HG02852 (cell line): ENCODE data around the gene SQSTM1.

Source experiments
- ATAC-seq: cut with Tn5 transposase; IDR thresholded peaks from one replicate; pipeline ENCODE4 v1.9.1; 2021; ENCODE audit warnings: mild to moderate bottlenecking, moderate library complexity; ENCODE audit not compliant: unreplicated experiment

Gene SQSTM1

GRCh38 chr5:179887095-179887494, 66.4 kb downstream of the SQSTM1 start:
- ATAC-seq, result no peak
